Naive B cell (primary cell): ENCODE measurements around the gene SRPRA. TPM values are rescaled to one million over a fixed set of nuclear protein-coding genes. Genes with fewer than 3 reads are reported as not detected.

ENCODE experiments used
- ATAC-seq, 2 donors: fragments of 150-1000 bp; cut with Tn5 transposase; 2 replicates each; pipeline ENCODE4 v1.10.0; 2021; ENCODE audit warnings: low read depth in 2 of 2, mild to moderate bottlenecking in 2 of 2, moderate library complexity in 2 of 2
- DNase-seq: peaks from one replicate; pipeline ENCODE4 v3.0.0; 2022
- H3K27ac Mint-ChIP-seq, 6 donors: one replicate each; pipeline ENCODE4 v1.8.0; 2020 to 2022; ENCODE audit warnings: mild to moderate bottlenecking in 6 of 6, mixed read lengths in 6 of 6, moderate library complexity in 5 of 6, inconsistent platforms in 2 of 6
- H3K27me3 Mint-ChIP-seq, 3 donors: one replicate each; pipeline ENCODE4 v1.8.0; 2021 to 2022; ENCODE audit warnings: mixed read lengths in 3 of 3, mild to moderate bottlenecking in 1 of 3
- H3K36me3 Mint-ChIP-seq, 2 donors: one replicate each; pipeline ENCODE4 v1.8.0; 2020 to 2022; ENCODE audit warnings: mixed read lengths in 2 of 2, inconsistent platforms in 1 of 2, mild to moderate bottlenecking in 1 of 2
- H3K4me1 Mint-ChIP-seq, 3 donors: one replicate each; pipeline ENCODE4 v1.8.0; 2020 to 2022; ENCODE audit warnings: mixed read lengths in 3 of 3, inconsistent platforms in 1 of 3, mild to moderate bottlenecking in 1 of 3, moderate library complexity in 1 of 3
- H3K4me3 Mint-ChIP-seq, 8 donors: one replicate each; pipeline ENCODE4 v1.8.0; 2020 to 2022; ENCODE audit warnings: mild to moderate bottlenecking in 8 of 8, mixed read lengths in 8 of 8, moderate library complexity in 8 of 8, inconsistent platforms in 2 of 8
- H3K9me3 Mint-ChIP-seq, 7 donors: one replicate each; pipeline ENCODE4 v1.8.0; 2020 to 2022; ENCODE audit warnings: mixed read lengths in 7 of 7, mild to moderate bottlenecking in 5 of 7, inconsistent platforms in 2 of 7, moderate library complexity in 1 of 7
- polyA plus RNA-seq, 6 donors: library from polyadenylated mRNA; unstranded; fragments of 300-500 nt; fragmentation: Illumina TruSeq; gene quantifications; one replicate each; pipeline ENCODE4 v1.2.3, GENCODE V29; 2021; ENCODE audit warnings: low read depth in 6 of 6

SRPRA gene
- polyA plus RNA-seq, 6 donors from 2014 or later = 55.5 to 102 (median 80.5) TPM

DNA sequence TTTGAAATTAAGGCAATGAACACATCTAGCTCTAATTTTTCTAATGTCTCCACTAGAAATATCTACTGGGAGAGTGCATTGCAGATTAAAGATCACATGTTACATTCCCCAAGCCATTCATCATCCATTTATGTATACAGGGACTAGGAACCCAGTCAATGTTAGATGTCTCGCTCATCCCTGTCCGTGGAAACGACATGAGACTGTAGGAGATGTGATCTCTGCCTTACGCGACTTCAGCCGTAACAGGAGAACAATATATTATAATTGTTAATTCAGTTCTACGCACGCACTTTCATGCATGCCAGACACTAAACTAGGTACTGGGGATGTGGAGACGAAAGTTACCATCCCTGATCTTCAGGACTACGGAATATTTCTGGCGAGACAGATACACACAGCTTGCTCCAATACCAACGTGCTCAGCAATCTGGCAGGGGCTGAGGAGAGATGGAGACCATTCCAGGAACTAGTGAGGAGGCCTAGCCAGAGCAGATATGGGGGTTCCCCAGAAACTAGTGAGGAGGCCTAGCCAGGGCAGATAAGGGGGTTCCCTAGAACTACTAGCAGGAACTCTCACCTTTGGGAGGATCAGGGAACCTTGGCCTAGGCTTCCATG, 35.9 kb upstream of the SRPRA start:
- ATAC-seq = peak in 1 of 2 donors; percentile 24
- Mint-ChIP-seq H3K36me3 (peaks cover 0 to 8% of the 10 kb centered on the region in 2 donors), H3K4me1 (peaks cover 20 to 40% (median 40%) of the 10 kb centered on the region in 3 donors), H3K9me3 (no peaks in the 10 kb centered on the region), H3K27me3 (no peaks in the 10 kb centered on the region), H3K27ac (peak overlapping the region; percentile 77 to 99 (median 92)), H3K4me3 (peak overlapping the region; percentile 92 to 99 (median 99))
- no peak for DNase-seq

GRCh38 chr11:126303623-126304456, 35.1 kb upstream of the SRPRA start, which contains the start of gene DCPS:
Gene DCPS, plus strand, starts transcription at chr11:126304060. Its CDS starts 21 bp downstream, at chr11:126304081.
- H3K36me3 Mint-ChIP-seq = peaks cover 0 to 8% of the 10 kb centered on the region in 2 donors
- H3K4me3 Mint-ChIP-seq = peak within 1 kb of the TSS; percentile 92 to 99 (median 99)
- DNase-seq (peak; percentile 88), ATAC-seq (peak; percentile 96 to 97)
- H3K9me3 Mint-ChIP-seq = no peaks in the 10 kb centered on the region
- peaks cover 20 to 40% (median 40%) of the 10 kb centered on the region in 3 donors for H3K4me1 Mint-ChIP-seq
- H3K27ac Mint-ChIP-seq = peak within 1 kb of the TSS; percentile 77 to 99 (median 92)
- H3K27me3 Mint-ChIP-seq = no peaks in the 10 kb centered on the region

GRCh38 chr11:126297004-126297403, 28.3 kb upstream of the SRPRA start:
- peaks cover 9 to 25% (median 14%) of the 10 kb centered on the region in 3 donors for H3K4me1 Mint-ChIP-seq
- H3K27ac Mint-ChIP-seq = peak overlapping the region in 1 of 6 donors; percentile 29
- H3K36me3 Mint-ChIP-seq = peaks cover 3 to 11% of the 10 kb centered on the region in 2 donors
- DNase-seq = no peak
- no peak for ATAC-seq
- H3K27me3 Mint-ChIP-seq = no peaks in the 10 kb centered on the region
- no peak overlapping the region for H3K4me3 Mint-ChIP-seq
- H3K9me3 Mint-ChIP-seq = no peaks in the 10 kb centered on the region

GRCh38 chr11:126293726-126294125, 25.0 kb upstream of the SRPRA start:
- no peak for DNase-seq
- Mint-ChIP-seq H3K4me3 (no peak overlapping the region), H3K36me3 (peaks cover 3 to 11% of the 10 kb centered on the region in 2 donors), H3K4me1 (peaks cover 9 to 25% (median 14%) of the 10 kb centered on the region in 3 donors), H3K27me3 (no peaks in the 10 kb centered on the region), H3K27ac (peak overlapping the region in 3 of 6 donors; percentile 6 to 71 (median 38)), H3K9me3 (no peaks in the 10 kb centered on the region)
- no peak for ATAC-seq

DNA sequence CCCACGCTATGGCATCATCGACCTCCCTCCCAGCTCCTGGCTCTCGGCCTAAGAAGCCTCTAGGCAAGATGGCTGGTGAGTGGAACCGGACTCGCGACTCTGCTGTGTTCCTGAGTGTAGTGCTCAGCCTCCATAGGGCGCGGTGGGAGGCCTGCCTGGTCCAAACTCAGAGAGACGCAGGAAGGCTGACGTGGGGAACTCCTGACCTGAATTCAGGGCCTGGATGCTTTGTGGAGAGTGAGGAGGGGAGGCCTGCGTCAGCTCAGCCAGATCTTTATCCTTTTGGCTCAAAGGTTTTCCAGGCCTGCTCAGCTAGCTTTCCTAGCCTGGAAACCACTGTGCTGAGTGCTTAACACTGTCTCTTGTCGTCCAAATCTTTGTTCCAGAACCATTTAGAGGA, 22.2 kb upstream of the SRPRA start:
- peaks cover 3 to 11% of the 10 kb centered on the region in 2 donors for H3K36me3 Mint-ChIP-seq
- H3K9me3 Mint-ChIP-seq = no peaks in the 10 kb centered on the region
- H3K27me3 Mint-ChIP-seq = no peaks in the 10 kb centered on the region
- H3K4me1 Mint-ChIP-seq = peaks cover 14 to 16% (median 14%) of the 10 kb centered on the region in 3 donors
- H3K4me3 Mint-ChIP-seq = no peak overlapping the region
- H3K27ac Mint-ChIP-seq = no peak overlapping the region
- DNase-seq (no peak), ATAC-seq (no peak)

DNA sequence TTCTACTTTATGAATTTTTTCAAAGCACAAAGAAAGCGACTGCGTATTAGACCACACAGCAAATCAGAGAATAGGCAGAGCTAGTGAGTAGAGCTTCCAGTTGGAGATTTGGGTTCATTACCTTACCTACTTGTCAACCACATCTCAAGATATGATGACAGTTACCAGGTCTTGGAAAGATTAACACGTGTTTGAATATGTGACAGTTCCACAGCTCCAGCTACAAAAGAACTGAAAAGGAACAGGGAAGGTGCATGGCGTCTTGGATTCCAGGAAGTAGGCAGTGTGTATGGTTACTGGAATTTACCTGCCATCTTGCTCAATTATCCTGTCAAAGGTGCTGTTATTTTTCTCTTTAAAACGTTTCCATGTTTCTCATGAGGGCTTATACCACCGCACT, 19.5 kb upstream of the SRPRA start:
- no peaks in the 10 kb centered on the region for H3K27me3 Mint-ChIP-seq
- H3K9me3 Mint-ChIP-seq = no peaks in the 10 kb centered on the region
- H3K27ac Mint-ChIP-seq = no peak overlapping the region
- ATAC-seq (no peak), DNase-seq (no peak)
- peaks cover 14 to 27% (median 22%) of the 10 kb centered on the region in 3 donors for H3K4me1 Mint-ChIP-seq
- peaks cover 0 to 3% of the 10 kb centered on the region in 2 donors for H3K36me3 Mint-ChIP-seq
- H3K4me3 Mint-ChIP-seq = no peak overlapping the region

DNA sequence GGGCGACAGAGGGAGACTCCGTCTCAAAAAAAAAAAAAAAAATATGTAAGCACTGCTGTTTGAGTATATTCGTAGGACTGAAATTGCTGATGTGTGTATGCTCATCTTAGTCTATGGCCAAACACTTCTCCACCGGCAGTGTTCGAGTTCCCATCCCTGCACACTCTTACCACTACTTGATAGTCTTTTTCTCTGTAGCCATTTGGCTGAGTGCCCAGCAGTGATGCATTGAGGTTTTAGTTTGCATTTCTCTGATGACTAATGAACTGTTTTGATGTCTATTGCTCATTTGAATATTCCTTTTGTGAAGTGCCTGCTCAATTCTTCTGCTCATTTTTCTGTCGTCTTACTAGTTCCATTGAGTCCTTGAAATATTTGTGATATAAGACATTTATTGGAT, 16.1 kb upstream of the SRPRA start:
- DNase-seq = no peak
- Mint-ChIP-seq H3K27ac (peak overlapping the region in 2 of 6 donors; percentile 33 to 36), H3K36me3 (no peaks in the 10 kb centered on the region), H3K4me3 (peak overlapping the region in 7 of 8 donors; percentile 55 to 100 (median 75)), H3K27me3 (no peaks in the 10 kb centered on the region), H3K9me3 (no peaks in the 10 kb centered on the region), H3K4me1 (peaks cover 38 to 49% (median 46%) of the 10 kb centered on the region in 3 donors)
- no peak for ATAC-seq

- DNase-seq (peak; percentile 67), ATAC-seq (peak; percentile 72 to 74)
- H3K27me3 Mint-ChIP-seq = no peaks in the 10 kb centered on the region
- H3K4me1 Mint-ChIP-seq = peaks cover 44 to 53% (median 51%) of the 10 kb centered on the region in 3 donors
- H3K9me3 Mint-ChIP-seq = peaks cover 0 to 4% (median 0%) of the 10 kb centered on the region in 7 donors
- H3K27ac Mint-ChIP-seq = peak within 1 kb of the TSS; percentile 95 to 98 (median 98)
- peak within 1 kb of the TSS; percentile 93 to 100 (median 97) for H3K4me3 Mint-ChIP-seq
- H3K36me3 Mint-ChIP-seq = no peaks in the 10 kb centered on the region
Measured at GRCh38 chr11:126282736-126283591, 14.3 kb upstream of the SRPRA start, which contains the start of gene TIRAP. Gene TIRAP, plus strand, starts transcription at chr11:126283093. Its CDS starts 7,802 bp downstream, at chr11:126290895.

DNA sequence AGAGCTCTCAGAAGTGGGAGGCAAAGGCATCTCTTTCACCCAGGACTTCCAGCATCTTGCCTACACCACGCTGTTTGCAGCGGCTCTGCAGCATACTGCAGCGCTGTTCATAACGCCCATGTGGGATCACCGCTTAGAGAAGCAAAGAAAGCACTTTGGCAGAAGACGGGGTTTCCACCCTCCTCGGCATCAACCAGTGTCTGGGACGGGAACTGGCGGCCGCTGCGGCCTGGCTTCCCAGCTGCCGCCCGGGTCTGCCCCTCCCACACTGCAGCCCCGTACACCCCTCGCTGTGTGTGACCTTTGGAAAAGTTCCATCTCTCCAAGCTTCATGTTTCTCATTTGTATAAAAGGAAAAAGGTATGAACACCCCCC, 13.7 kb upstream of the SRPRA start:
- Mint-ChIP-seq H3K9me3 (peaks cover 0 to 4% (median 0%) of the 10 kb centered on the region in 7 donors), H3K27ac (peak overlapping the region; percentile 85 to 97 (median 95)), H3K4me1 (peaks cover 44 to 53% (median 51%) of the 10 kb centered on the region in 3 donors), H3K27me3 (no peaks in the 10 kb centered on the region), H3K4me3 (peak overlapping the region; percentile 93 to 100 (median 97)), H3K36me3 (no peaks in the 10 kb centered on the region)
- DNase-seq (peak; percentile 32), ATAC-seq (peak; percentile 51 to 52)

DNA sequence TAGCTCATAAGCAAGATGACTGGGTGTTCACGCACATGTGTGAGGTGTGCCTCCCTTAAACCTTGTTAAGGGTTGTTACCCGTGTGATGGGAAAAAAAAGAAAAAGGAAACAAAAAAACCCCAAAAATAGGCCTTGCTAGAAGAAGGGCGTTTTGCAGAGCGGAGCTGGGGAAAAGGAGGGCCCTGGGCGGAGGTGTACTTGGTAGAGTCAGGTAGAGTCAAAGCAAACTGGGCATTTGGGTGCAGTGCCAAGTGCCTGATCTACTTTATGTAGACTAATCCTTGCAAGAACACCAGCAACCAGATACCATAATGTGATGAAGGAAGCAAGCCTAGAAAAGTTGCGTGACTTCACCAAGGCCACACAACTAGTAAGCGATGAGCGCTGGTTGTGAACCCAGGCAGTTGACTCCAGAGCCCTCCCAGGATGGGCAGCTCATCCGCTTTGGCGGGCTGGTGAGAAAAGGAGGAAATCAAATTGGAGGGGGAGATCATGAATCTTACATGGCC, 13.0 kb upstream of the SRPRA start:
- Mint-ChIP-seq H3K36me3 (no peaks in the 10 kb centered on the region), H3K27ac (peak overlapping the region in 5 of 6 donors; percentile 57 to 97 (median 95)), H3K4me3 (peak overlapping the region; percentile 93 to 100 (median 97)), H3K4me1 (peaks cover 41 to 51% (median 49%) of the 10 kb centered on the region in 3 donors), H3K27me3 (no peaks in the 10 kb centered on the region), H3K9me3 (peaks cover 0 to 4% (median 0%) of the 10 kb centered on the region in 7 donors)
- no peak for DNase-seq
- ATAC-seq = no peak

GRCh38 chr11:126281245-126281644, 12.6 kb upstream of the SRPRA start:
- Mint-ChIP-seq H3K4me3 (peak overlapping the region in 5 of 8 donors; percentile 94 to 100 (median 98)), H3K4me1 (peaks cover 40 to 51% (median 48%) of the 10 kb centered on the region in 3 donors), H3K36me3 (no peaks in the 10 kb centered on the region), H3K27ac (peak overlapping the region in 3 of 6 donors; percentile 84 to 97 (median 95)), H3K9me3 (peaks cover 0 to 4% (median 0%) of the 10 kb centered on the region in 7 donors), H3K27me3 (no peaks in the 10 kb centered on the region)
- DNase-seq (no peak), ATAC-seq (no peak)

DNA sequence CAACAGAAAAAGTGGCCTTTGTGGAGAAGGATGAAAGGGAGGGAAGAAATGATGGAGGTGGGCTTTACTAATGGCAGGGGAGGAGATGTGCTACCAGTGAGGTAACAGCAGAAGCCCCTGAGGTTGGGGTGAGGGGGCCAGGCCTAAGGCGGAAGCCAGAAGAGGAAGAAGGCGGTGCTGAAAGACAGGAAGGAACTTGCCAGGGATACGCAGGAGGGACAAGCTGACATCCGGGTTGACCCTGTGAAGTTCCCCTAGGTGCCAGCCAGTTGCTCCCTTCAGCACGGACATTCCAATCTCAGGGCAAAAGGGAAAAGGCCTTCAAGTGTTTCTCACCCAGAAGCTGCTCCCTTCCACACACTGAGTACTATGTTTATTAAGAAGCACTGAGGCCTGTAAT, 11.9 kb upstream of the SRPRA start:
- Mint-ChIP-seq H3K4me3 (peak overlapping the region in 6 of 8 donors; percentile 7 to 98 (median 40)), H3K27me3 (no peaks in the 10 kb centered on the region), H3K9me3 (peaks cover 0 to 4% (median 0%) of the 10 kb centered on the region in 7 donors), H3K27ac (peak overlapping the region in 4 of 6 donors; percentile 1 to 97 (median 30)), H3K36me3 (peaks cover 0 to 4% of the 10 kb centered on the region in 2 donors), H3K4me1 (peaks cover 40 to 51% (median 48%) of the 10 kb centered on the region in 3 donors)
- no peak for DNase-seq
- ATAC-seq = no peak
